ENCODE data around the gene LIPJ. TPM values are rescaled to one million over a fixed set of nuclear protein-coding genes. Genes with fewer than 3 reads are reported as not detected.

LIPJ gene, protein sequence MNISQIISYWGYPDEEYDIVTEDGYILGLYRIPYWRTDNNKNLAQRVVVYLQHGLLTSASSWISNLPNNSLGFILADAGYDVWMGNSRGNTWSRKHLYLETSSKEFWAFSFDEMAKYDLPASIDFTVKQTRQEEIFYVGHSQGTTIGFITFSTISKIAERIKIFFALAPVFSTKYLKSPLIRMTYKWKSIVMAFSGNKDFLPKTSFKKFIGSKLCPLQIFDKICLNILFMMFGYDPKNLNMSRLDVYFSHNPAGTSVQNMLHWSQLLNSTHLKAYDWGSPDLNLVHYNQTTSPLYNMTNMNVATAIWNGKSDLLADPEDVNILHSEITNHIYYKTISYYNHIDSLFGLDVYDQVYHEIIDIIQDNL
- not detected for total RNA-seq
- long read RNA-seq = 0 reads

DNA sequence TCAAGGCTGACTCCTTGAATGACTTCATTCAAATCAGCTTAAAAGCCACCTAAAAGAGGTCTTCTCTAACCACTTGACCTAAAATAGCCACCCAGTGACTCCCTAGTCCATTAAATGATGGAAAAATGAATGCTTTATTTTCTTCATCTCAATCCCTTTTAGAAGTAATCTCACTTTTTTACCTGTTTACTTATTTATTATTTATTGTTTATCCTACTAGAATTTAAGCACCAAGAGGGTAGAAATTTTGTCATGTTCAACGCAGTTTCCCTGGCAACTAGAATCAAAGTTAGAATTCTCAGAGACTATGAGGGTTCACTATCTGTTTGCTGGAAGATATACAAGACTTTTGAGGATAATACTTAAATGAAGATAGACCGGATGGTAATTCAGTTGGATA is at the start of gene LIPJ:
Gene LIPJ, plus strand, starts transcription at position 301 of the 400 bp plus-strand sequence. CDS start 3,926 bp downstream, outside the sequence.
- ATAC-seq = no peak
- intact Hi-C loops (cut with micrococcal nuclease) = no loop called here
- DNase-seq = no peak

DNA sequence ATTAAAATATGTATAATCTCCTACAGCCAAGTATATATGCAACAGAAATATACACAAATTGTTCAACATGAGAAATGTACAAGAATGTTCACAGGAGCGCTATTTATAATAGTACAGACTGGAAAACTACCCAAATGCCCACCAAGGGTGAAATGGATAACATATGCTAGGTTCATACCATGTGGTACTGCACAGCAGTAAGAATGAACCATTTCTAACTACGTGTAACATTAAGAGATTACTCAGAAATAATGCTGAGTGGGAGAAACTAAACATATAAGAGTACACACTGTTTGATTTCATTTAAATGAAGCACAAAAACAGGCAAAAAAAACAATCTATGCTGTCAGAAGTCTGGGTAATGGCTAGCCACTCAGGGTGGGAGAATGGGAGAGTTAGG is 49.2 kb upstream of the LIPJ start:
- DNase-seq (no peak), ATAC-seq (no peak)
- intact Hi-C loops (cut with micrococcal nuclease) = no loop called here

GRCh38 chr10:88538048-88538447 is 48.5 kb upstream of the LIPJ start:
- intact Hi-C loops (cut with micrococcal nuclease) = no loop called here
- ATAC-seq (peak; percentile 66), DNase-seq (no peak)

GRCh38 chr10:88540351-88540750 is 46.2 kb upstream of the LIPJ start:
- intact Hi-C loops (cut with micrococcal nuclease) = no loop called here
- DNase-seq (no peak), ATAC-seq (no peak)

DNA sequence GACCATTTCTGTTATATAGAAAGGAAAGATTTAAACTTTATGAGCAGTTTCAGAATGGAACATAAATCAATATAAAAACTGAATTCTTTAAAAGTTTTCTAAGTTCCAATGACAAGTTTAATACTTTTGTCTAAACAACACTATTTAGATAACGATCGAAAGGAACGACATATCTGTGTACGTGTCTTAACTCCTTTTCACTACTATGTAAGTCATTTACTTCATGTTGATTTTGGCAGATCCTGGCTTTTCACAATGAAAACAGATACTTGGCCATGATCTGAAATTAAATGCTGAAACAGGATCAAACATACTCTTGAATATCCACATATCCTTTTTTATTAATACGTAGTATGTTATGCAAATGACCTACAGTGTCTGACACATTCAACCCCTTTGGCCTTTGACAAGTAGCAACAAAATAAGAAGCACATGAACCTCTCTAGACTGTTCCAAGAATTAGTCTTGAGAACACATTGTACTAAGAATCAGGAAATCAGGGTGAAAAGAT is 45.4 kb upstream of the LIPJ start:
- intact Hi-C loops (cut with micrococcal nuclease) = no loop called here
- ATAC-seq = peak; percentile 87
- no peak for DNase-seq

GRCh38 chr10:88542522-88542921 is 44.0 kb upstream of the LIPJ start:
- intact Hi-C loops (cut with micrococcal nuclease) = no loop called here
- DNase-seq = no peak
- peak; percentile 36 for ATAC-seq

GRCh38 chr10:88544140-88544870 is 42.3 kb upstream of the LIPJ start:
- intact Hi-C loops (cut with micrococcal nuclease) = no loop called here
- DNase-seq (no peak), ATAC-seq (no peak)

DNA sequence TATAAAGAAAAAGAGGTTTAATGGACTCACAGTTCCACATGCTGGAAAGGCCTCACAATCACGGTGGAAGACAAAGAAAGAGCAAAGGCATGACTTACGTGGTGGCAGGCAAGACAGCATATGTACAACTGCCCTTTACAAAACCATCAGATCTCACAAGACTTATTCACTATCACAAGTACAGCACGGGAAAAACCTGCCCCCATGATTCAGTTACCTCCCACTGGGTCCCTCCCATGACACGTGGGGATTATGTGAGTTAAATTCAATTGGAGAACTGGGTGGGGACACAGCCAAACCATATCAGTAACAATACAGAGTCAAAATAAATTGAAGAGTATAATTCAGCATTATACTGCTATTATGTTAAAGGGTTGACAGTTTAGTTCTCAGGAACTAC is 41.2 kb upstream of the LIPJ start:
- intact Hi-C loops (cut with micrococcal nuclease) = no loop called here
- DNase-seq (no peak), ATAC-seq (no peak)

DNA sequence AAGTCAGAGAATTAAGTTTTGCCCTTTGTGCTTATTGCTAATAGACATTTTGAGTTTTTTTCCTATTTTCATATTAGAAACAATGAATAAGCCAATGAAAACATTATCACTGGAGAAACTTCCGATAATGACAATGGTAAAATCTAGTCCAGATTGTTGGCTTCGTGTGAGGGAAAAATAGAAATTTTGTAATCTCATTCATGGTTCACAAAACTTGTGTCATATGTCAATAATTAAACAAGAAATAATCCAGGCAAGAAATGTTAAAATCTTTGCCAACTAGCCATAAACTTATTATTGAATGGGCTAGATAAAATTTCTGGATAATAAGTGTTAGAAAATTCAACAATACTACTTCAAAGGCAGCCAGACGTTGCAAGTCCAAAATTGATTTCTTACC is 40.1 kb upstream of the LIPJ start:
- intact Hi-C loops (cut with micrococcal nuclease) = no loop called here
- ATAC-seq = no peak
- DNase-seq = no peak

- DNase-seq = no peak
- intact Hi-C loops (cut with micrococcal nuclease) = loop anchor here (5.0 to 10.0 kb wide), 3 partner anchors 149 to 699 kb away; no protein-coding TSS in a partner anchor
- no peak for ATAC-seq
These were observed 35.3 kb upstream of the LIPJ start for GRCh38 chr10:88551246-88551645.

DNA sequence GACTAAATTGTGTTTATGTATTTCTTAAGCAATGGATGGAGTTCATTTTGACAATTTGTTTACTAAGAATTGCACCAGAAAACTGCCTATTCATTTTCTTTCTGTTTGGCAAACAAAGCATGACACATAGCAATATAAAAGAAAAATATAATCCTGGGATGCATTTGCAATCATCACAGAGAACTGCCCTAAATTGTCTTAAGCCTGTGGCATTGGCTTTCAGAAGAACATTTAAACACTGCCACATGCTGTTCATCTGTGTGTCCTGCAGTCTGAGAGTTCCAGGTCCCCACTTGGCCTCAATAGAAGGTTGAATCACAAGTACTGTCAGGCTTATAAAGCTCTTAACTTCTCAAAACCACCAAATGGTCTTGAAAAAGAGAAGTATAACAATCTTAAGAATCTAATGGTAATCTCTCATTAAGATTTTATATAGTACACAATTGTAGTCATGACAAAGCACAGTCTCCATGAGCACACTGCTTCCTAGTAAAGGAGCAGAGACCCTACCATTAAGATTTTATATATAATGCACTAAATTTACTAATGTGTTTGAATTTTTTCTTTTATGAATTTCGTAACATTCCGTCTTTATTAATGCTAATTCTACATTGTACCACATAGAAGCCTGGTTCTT is 33.3 kb upstream of the LIPJ start:
- DNase-seq (no peak), ATAC-seq (peak; percentile 93)
- intact Hi-C loops (cut with micrococcal nuclease) = loop anchor here (5.0 to 10.0 kb wide), 3 partner anchors 151 to 701 kb away; no protein-coding TSS in a partner anchor

DNA sequence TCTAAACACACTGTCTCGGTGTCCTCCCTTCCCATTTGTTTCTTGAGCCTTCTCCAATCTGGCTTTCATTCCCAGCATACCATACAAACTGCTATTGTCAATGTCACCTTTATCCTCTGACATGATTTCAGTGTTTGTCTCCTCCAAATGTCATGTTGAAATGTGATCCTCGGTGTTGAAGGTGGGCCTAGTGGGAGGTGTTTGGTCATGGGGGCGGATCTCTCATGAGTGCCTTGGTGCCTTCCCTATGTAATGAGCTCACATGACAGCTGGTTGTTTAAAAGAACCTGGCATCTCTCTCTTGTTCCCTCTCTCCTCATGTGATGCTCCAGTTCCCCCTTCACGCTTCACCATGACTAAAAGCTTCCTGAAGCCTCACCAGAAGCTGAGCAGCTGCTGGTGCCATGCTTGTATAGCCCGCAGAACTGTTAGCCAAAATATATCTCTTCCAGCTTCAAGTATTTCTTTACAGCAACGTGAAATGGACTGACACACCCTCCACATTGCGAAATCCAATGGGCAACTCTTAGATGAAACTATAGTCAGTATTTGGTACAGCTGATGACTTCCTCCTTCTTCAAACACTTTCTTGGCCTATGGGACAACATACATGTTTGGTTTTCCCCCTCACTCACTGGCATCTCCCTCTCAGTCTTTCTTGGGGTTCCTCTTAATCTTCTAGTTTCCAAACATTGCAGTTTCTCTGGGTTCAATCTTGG is 31.2 kb upstream of the LIPJ start:
- intact Hi-C loops (cut with micrococcal nuclease) = loop anchor here (10.0 kb wide), 1 partner anchor 421 kb away; no protein-coding TSS in a partner anchor
- peak; percentile 68 for ATAC-seq
- DNase-seq = no peak

DNA sequence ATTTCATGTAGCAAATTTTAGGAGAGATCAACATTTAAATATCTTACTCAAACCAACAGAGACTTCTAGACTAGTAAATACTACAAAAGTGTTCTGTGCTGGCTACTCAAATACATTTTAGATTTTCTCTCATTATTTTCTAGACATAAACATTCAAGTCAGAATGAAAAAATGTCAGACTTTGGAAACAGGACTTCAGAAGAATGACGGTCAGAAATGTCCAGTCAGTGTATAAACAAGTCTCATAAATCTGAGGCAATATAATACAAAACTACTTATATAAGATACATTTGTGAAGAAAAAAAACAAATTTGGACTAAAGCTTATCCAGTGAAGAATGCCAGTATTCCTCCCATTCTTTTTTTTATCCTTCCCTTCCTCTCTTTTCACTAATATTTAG is 29.3 kb upstream of the LIPJ start:
- intact Hi-C loops (cut with micrococcal nuclease) = loop anchor here (10.0 kb wide), 1 partner anchor 422 kb away; no protein-coding TSS in a partner anchor
- ATAC-seq = no peak
- DNase-seq = no peak

GRCh38 chr10:88557658-88558057 is 28.9 kb upstream of the LIPJ start:
- ATAC-seq = no peak
- intact Hi-C loops (cut with micrococcal nuclease) = loop anchor here (10.0 kb wide), 1 partner anchor 423 kb away; no protein-coding TSS in a partner anchor
- no peak for DNase-seq

GRCh38 chr10:88562152-88562551 is 24.4 kb upstream of the LIPJ start:
- ATAC-seq (no peak), DNase-seq (no peak)
- intact Hi-C loops (cut with micrococcal nuclease) = no loop called here

GRCh38 chr10:88565072-88565471 is 21.5 kb upstream of the LIPJ start:
- no peak for ATAC-seq
- intact Hi-C loops (cut with micrococcal nuclease) = no loop called here

GRCh38 chr10:88582411-88582805 is 4.2 kb upstream of the LIPJ start:
- DNase-seq (no peak), ATAC-seq (no peak)
- intact Hi-C loops (cut with micrococcal nuclease) = no loop called here

More at GRCh38 chr10:88565072-88565471, 21.5 kb upstream of the LIPJ start:
- no peak for DNase-seq

GRCh38 chr10:88582806-88583583 is 3.6 kb upstream of the LIPJ start, which contains the start of gene RNLS:
Gene RNLS (minus strand): TSS chr10:88583318.
- ATAC-seq = peak; percentile 97
- DNase-seq = peak; percentile 86
- intact Hi-C loops (cut with micrococcal nuclease) = no loop called here
